Measurements from ENCODE around the gene SUSD5.

GRCh38 chr3:33104803-33105202 is 113.8 kb downstream of the SUSD5 start:
- TF ChIP-seq GATA3 (IDR thresholded peaks at IDR 0.05; ENCODE audit: low read depth, low read length), result no peak
- TF ChIP-seq GATA2 (IDR thresholded peaks at IDR 0.05; ENCODE audit: low read depth, low read length), result no peak
